Neural progenitor cell (in vitro differentiated cells): Measurements from ENCODE around the gene HSPA12B. TPM values are rescaled to one million over a fixed set of nuclear protein-coding genes. Genes with fewer than 3 reads are reported as not detected.
A peak's percentile ranks its signal among the peaks of the same experiment; 100 is the strongest.

Source experiments
- DNase-seq: peaks from one replicate; pipeline ENCODE4 v3.0.0-alpha.2; 2016; ENCODE audit warnings: low spot score
- H2AFZ ChIP-seq: fragments of 200-600 bp; sonication (generic); replicated peaks from 2 replicates; pipeline ENCODE4 v1.6.1; 2016; ENCODE audit warnings: antibody characterized with exemption
- H3F3A ChIP-seq: fragments of 200-600 bp; sonication (generic); 2 replicates; pipeline ENCODE4 v1.6.1; 2016; ENCODE audit warnings: antibody characterized with exemption, low read depth
- H3K27ac ChIP-seq: fragments of 200-600 bp; sonication (generic); 2 replicates; pipeline ENCODE4 v1.5.1; 2016; ENCODE audit warnings: mild to moderate bottlenecking
- H3K27me3 ChIP-seq: fragments of 200-600 bp; sonication (generic); 2 replicates; pipeline ENCODE4 v1.6.1; 2016; ENCODE audit warnings: mild to moderate bottlenecking, moderate library complexity
- H3K36me3 ChIP-seq: fragments of 200-600 bp; sonication (generic); 2 replicates; pipeline ENCODE4 v1.5.1; 2016
- H3K4me1 ChIP-seq: fragments of 200-600 bp; sonication (generic); 2 replicates; pipeline ENCODE4 v1.6.1; 2016; ENCODE audit warnings: mixed run types
- H3K4me2 ChIP-seq: fragments of 200-600 bp; sonication (generic); 2 replicates; pipeline ENCODE4 v1.6.1; 2016
- H3K4me3 ChIP-seq: fragments of 200-600 bp; sonication (generic); 2 replicates; pipeline ENCODE4 v1.5.1; 2016
- H3K79me2 ChIP-seq: fragments of 200-600 bp; sonication (generic); 2 replicates; pipeline ENCODE4 v1.6.1; 2016; ENCODE audit warnings: low read depth
- H3K9ac ChIP-seq: fragments of 200-600 bp; sonication (generic); 2 replicates; pipeline ENCODE4 v1.6.1; 2016
- H3K9me3 ChIP-seq: fragments of 200-600 bp; sonication (generic); 2 replicates; pipeline ENCODE4 v1.5.1; 2016; ENCODE audit warnings: low read depth
- H4K20me1 ChIP-seq: fragments of 200-600 bp; sonication (generic); 2 replicates; pipeline ENCODE4 v1.6.1; 2016; ENCODE audit warnings: low read depth
- H3K27ac Mint-ChIP-seq: 3 replicates; pipeline ENCODE4 v1.8.0; 2021; ENCODE audit warnings: mixed read lengths
- H3K27me3 Mint-ChIP-seq: 2 replicates; pipeline ENCODE4 v1.8.0; 2022; ENCODE audit warnings: low read depth, mild to moderate bottlenecking, inconsistent platforms, moderate library complexity, mixed read lengths; ENCODE audit not compliant: insufficient read depth
- H3K36me3 Mint-ChIP-seq: 3 replicates; pipeline ENCODE4 v1.8.0; 2021; ENCODE audit warnings: mixed read lengths
- H3K4me1 Mint-ChIP-seq: 3 replicates; pipeline ENCODE4 v1.8.0; 2021; ENCODE audit warnings: mixed read lengths
- H3K4me3 Mint-ChIP-seq: 3 replicates; pipeline ENCODE4 v1.8.0; 2021; ENCODE audit warnings: mild to moderate bottlenecking, moderate library complexity, mixed read lengths
- H3K9me3 Mint-ChIP-seq: 3 replicates; pipeline ENCODE4 v1.8.0; 2020; ENCODE audit warnings: mixed read lengths
- CTCF ChIP-seq: fragments of 200-600 bp; sonication (generic); IDR thresholded peaks from 2 replicates; pipeline ENCODE4 v1.5.1; 2017; ENCODE audit warnings: antibody characterized with exemption, mild to moderate bottlenecking
- EZH2 ChIP-seq: fragments of 200-600 bp; sonication (generic); IDR thresholded peaks from 2 replicates; pipeline ENCODE4 v1.6.1; 2017; ENCODE audit warnings: antibody characterized with exemption, mild to moderate bottlenecking, moderate library complexity
- EZH2phosphoT487 ChIP-seq: fragments of 200-600 bp; sonication (generic); IDR thresholded peaks from 2 replicates; pipeline ENCODE4 v1.6.1; 2017; ENCODE audit warnings: antibody characterized with exemption
- total RNA-seq: library from RNA; depleted of rRNA; stranded (reverse); fragments of >200 nt; gene quantifications from 2 replicates; pipeline ENCODE4 v1.2.3, GENCODE V29; 2015; ENCODE audit warnings: low replicate concordance

Gene HSPA12B
- total RNA-seq, 1 donor from 2014 or later = 0.15 TPM

DNA sequence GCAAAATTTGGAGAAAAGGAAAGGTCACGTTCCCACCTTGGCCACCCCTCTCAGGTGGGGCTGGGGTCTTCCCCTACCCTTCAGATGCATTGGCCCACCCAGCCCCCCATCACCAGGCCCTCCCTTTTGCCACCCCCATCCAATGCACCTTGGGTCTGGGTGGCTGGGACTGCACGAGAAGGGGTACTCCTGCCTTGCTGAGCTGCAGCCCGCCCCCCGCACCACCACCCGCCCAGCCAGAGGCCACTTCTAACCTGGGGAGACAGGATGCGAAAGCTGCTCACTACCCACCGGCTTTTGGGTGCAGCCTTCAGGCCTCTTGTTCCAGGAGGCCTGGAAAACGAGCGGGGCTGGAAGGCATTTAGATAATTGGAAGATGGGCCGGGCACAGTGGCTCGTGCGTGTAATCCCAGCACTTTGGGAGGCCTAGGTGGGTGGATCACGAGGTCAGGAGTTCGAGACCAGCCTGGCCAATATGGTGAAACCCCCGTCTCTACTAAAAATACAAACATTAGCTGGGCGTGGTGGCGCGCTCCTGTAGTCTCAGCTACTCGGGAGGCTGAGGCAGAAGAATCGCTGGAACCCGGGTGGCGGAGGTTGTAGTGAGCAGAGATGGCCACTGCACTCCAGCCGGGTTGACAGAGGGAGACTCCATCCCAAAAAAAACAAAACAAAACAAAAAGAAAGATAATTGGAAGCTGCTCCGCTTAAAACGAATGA lies 62.4 kb downstream of the HSPA12B start:
- H3K36me3 ChIP-seq = no peaks in the 10 kb centered on the region
- TF ChIP-seq EZH2phosphoT487 = no peak
- TF ChIP-seq EZH2 = no peak
- no peak for TF ChIP-seq CTCF
- Mint-ChIP-seq H3K4me1 (peaks cover 36% of the 10 kb centered on the region), H3K27ac (no peak overlapping the region), H3K27me3 (peaks cover 15% of the 10 kb centered on the region), H3K36me3 (peaks cover 7% of the 10 kb centered on the region), H3K9me3 (no peaks in the 10 kb centered on the region), H3K4me3 (peak overlapping the region; percentile 86)
- no peak overlapping the region for H3K4me3 ChIP-seq
- no peak overlapping the region for H3K4me2 ChIP-seq
- no peak overlapping the region for H3K9ac ChIP-seq
- H3K4me1 ChIP-seq = peaks cover 20% of the 10 kb centered on the region
- H3K79me2 ChIP-seq = no peaks in the 10 kb centered on the region
- H3K9me3 ChIP-seq = no peaks in the 10 kb centered on the region
- H3F3A ChIP-seq = peaks cover 23% of the 10 kb centered on the region
- H3K27me3 ChIP-seq = peaks cover 32% of the 10 kb centered on the region
- peak; percentile 0 for DNase-seq
- H4K20me1 ChIP-seq = peaks cover 4% of the 10 kb centered on the region
- no peak overlapping the region for H3K27ac ChIP-seq
- H2AFZ ChIP-seq = no peak overlapping the region

GRCh38 chr20:3795511-3796468 lies 63.3 kb downstream of the HSPA12B start, which contains the start of gene CDC25B:
Gene CDC25B, plus strand, starts transcription at chr20:3796310. Its CDS starts 222 bp downstream, at chr20:3796532.
- peak within 1 kb of the TSS; percentile 92 for H3K4me3 Mint-ChIP-seq
- Histone ChIP-seq H3K4me3 (peak within 1 kb of the TSS; percentile 68), H3K9me3 (no peaks in the 10 kb centered on the region), H3K36me3 (no peaks in the 10 kb centered on the region), H3K4me1 (peaks cover 28% of the 10 kb centered on the region), H3K27me3 (peaks cover 30% of the 10 kb centered on the region), H2AFZ (peak within 1 kb of the TSS; percentile 59), H3K9ac (no peak within 1 kb of the TSS), H4K20me1 (peaks cover 9% of the 10 kb centered on the region), H3K79me2 (no peaks in the 10 kb centered on the region), H3K27ac (no peak within 1 kb of the TSS), H3K4me2 (peak within 1 kb of the TSS; percentile 90), H3F3A (peaks cover 30% of the 10 kb centered on the region)
- no peaks in the 10 kb centered on the region for H3K9me3 Mint-ChIP-seq
- peak within 1 kb of the TSS; percentile 80 for H3K27ac Mint-ChIP-seq
- TF ChIP-seq EZH2 = no peak
- TF ChIP-seq CTCF = peak; percentile 48
- peak; percentile 94 for DNase-seq
- peaks cover 46% of the 10 kb centered on the region for H3K4me1 Mint-ChIP-seq
- H3K36me3 Mint-ChIP-seq = peaks cover 7% of the 10 kb centered on the region
- peaks cover 17% of the 10 kb centered on the region for H3K27me3 Mint-ChIP-seq

GRCh38 chr20:3796477-3797225 lies 64.2 kb downstream of the HSPA12B start:
- Histone ChIP-seq H3K4me1 (peaks cover 28% of the 10 kb centered on the region), H2AFZ (no peak overlapping the region), H3K36me3 (no peaks in the 10 kb centered on the region), H3K79me2 (no peaks in the 10 kb centered on the region), H3K4me3 (peak overlapping the region; percentile 68), H3K9me3 (no peaks in the 10 kb centered on the region), H3F3A (peaks cover 30% of the 10 kb centered on the region), H3K27ac (no peak overlapping the region), H4K20me1 (peaks cover 9% of the 10 kb centered on the region), H3K9ac (no peak overlapping the region), H3K4me2 (peak overlapping the region; percentile 90), H3K27me3 (peaks cover 22% of the 10 kb centered on the region)
- peak; percentile 1 for DNase-seq
- peak overlapping the region; percentile 80 for H3K27ac Mint-ChIP-seq
- TF ChIP-seq CTCF = no peak
- no peak for TF ChIP-seq EZH2
- no peak for TF ChIP-seq EZH2phosphoT487
- no peaks in the 10 kb centered on the region for H3K9me3 Mint-ChIP-seq
- H3K36me3 Mint-ChIP-seq = peaks cover 10% of the 10 kb centered on the region
- H3K4me3 Mint-ChIP-seq = peak overlapping the region; percentile 92
- peaks cover 50% of the 10 kb centered on the region for H3K4me1 Mint-ChIP-seq
- peaks cover 17% of the 10 kb centered on the region for H3K27me3 Mint-ChIP-seq
